MG63 (cell line): ENCODE data around the gene TMEM39B. TPM values are rescaled to one million over a fixed set of nuclear protein-coding genes. Genes with fewer than 3 reads are reported as not detected.
"Not testable (repeated sequence)": the region's sequence is repeated elsewhere in the genome, so short reads cannot be mapped to it uniquely, and the experiment has no call there.

Experiments used
- DNase-seq: peaks from one replicate; pipeline ENCODE4 v3.0.0-alpha.2; 2020
- H3K27me3 ChIP-seq: fragments of 250-450 bp; sonication (Bioruptor Pico); 2 replicates; pipeline ENCODE4 v1.5.1; 2020; ENCODE audit warnings: mild to moderate bottlenecking, moderate library complexity
- H3K36me3 ChIP-seq: fragments of 250-450 bp; sonication (Bioruptor Pico); 2 replicates; pipeline ENCODE4 v1.5.1; 2020; ENCODE audit warnings: mild to moderate bottlenecking, moderate library complexity
- H3K4me3 ChIP-seq: fragments of 250-450 bp; sonication (Bioruptor Pico); 2 replicates; pipeline ENCODE4 v1.5.1; 2020; ENCODE audit warnings: mild to moderate bottlenecking, moderate library complexity
- H3K9me3 ChIP-seq: fragments of 250-450 bp; sonication (Bioruptor Pico); 2 replicates; pipeline ENCODE4 v1.5.1; 2020; ENCODE audit warnings: mild to moderate bottlenecking, moderate library complexity
- total RNA-seq: library from RNA; depleted of rRNA; stranded (reverse); fragments of >200 nt; shearing (Covaris generic); gene quantifications from 2 replicates; pipeline ENCODE4 v1.2.3, GENCODE V29; 2014; ENCODE audit warnings: low replicate concordance

Gene TMEM39B
- total RNA-seq, 1 experiment from 2014 or later: 13.0 TPM

DNA sequence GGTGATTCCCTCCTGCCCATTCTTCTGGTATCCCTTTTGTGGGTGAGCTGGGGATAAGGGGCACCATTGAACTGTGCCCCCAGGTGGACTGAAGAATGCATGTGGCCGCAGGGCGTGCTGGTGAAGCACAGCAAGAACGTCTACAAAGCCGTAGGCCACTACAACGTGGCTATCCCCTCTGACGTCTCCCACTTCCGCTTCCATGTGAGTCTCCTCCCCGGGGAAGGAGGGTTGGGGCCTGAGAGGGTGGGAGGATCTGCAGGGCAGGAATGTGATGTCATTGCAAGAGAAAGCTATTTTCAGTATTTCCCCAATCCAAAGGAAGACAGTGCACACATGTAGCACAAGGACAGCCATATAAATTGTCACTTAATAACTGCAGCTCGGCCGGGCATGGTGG, 27.6 kb downstream of the TMEM39B start:
- H3K4me3 ChIP-seq: no peak overlapping the region

DNA sequence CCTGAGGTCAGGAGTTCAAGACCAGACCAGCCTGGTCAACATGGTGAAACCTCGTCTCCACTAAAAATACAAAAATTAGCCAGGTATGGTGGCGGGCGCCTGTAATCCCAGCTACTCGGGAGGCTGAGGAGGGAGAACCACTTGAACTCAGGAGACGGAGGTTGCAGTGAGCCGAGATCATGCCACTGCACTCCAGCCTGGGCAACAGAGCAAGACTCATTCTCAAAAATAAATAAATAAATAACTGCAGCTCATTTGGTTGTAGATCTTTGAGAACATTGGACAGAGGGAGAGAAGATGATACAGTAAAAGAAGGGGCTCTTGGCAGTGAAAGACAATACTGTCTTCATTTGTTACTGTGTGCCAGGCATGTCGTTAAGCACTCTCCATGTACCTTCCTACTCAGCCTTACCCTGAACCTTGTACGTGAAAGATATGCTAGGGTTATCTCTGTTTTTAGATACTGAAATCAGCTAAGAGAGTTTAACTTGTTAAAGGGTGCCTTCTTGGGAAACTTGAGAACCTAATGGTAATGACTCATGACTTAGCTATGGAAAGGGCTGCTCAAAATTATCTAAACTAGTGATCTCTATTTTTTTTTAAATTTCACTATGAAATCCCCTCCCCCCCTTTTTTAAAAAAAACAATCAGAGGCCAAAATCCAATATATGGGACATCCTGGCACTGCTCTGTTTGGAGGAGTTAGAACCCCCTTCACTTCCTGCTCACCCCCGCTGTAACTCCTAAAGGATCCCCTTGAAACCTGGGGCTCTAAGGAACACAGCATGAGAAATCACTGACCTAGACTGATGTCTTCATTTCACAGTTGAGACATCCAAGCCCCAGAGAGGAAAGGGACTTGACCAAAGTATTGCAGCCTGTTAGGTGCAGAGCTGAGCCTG, 28.3 kb downstream of the TMEM39B start:
- no peak for DNase-seq
- Histone ChIP-seq H3K27me3 (no peaks in the 10 kb centered on the region), H3K9me3 (no peaks in the 10 kb centered on the region), H3K36me3 (peaks cover 28% of the 10 kb centered on the region), H3K4me3 (no peak overlapping the region)

More for the DNA sequence above, 27.6 kb downstream of the TMEM39B start:
- Histone ChIP-seq H3K27me3 (no peaks in the 10 kb centered on the region), H3K9me3 (no peaks in the 10 kb centered on the region), H3K36me3 (peaks cover 35% of the 10 kb centered on the region)
- DNase-seq: no peak

DNA sequence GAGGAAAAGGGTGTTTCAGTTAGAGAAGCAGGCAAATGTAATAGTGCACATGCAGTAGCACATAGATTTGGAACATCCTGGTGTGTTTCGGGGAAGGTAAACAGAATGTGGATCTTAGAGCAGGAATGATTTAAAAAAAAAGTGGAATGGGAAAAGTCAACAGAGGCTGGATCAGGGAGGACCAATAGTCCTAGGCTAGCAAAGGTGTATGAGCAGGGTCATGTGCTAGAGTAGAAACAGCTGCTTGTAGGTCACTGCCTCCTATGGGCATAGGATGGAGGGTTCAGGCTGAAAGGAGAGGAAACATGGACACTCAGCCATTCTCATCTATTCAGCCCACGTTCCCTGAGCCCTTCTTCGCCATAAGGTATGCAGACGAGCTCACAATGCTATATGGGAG, 31.4 kb downstream of the TMEM39B start:
- no peak overlapping the region for H3K4me3 ChIP-seq

DNA sequence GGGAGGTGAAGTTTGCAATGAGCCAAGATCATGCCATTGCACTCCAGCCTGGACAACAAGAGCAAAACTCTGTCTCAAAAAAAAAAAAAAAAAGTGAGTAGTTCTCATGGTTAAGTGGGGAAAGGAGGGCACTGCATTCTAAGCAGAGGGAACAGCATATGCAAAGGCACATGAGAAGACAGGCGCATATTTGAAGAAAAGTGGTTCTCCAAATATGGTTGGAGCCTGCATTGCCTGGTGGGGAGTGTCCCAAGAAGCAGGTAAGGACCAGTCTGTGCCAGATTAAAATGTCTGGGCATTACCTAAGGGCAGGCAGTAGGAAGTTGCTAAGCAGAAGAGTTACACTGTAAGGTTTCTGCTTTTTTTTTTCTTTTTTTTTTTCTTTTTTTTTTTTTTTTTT, 32.6 kb downstream of the TMEM39B start:
- H3K36me3 ChIP-seq: peaks cover 18% of the 10 kb centered on the region
- no peaks in the 10 kb centered on the region for H3K27me3 ChIP-seq
- H3K9me3 ChIP-seq: no peaks in the 10 kb centered on the region
- H3K4me3 ChIP-seq: no peak overlapping the region
- no peak for DNase-seq

More for the DNA sequence above, 31.4 kb downstream of the TMEM39B start:
- DNase-seq: no peak
- Histone ChIP-seq H3K36me3 (peaks cover 22% of the 10 kb centered on the region), H3K9me3 (no peaks in the 10 kb centered on the region), H3K27me3 (no peaks in the 10 kb centered on the region)

DNA sequence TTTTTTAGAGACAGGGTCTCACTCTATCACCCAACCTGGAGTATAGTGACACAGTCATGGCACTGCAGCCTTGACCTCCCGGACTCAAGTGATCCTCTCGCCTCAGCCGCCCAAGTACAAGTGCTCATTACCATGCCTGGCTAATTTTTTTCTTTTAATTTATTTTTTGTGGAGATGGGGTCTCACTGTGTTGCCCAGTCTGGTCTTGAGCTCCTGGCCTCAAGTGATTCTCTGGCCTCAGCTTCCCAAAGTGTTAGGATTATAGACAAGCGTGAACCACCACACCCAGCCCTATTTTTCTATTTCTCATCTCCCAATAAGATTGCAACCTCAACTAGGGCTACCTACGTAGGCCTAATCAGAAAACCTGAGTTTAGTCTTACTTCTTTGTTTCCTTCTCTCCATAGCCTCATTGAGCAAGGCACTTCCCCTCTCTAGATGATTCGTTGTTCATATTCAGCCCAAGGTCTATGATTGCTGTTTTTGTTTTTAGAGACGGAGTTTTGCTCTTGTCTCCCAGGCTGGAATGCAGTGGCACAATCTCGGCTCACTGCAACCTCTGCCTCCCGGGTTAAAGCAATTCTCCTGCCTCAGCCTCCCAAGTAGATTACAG, 34.0 kb downstream of the TMEM39B start:
- Histone ChIP-seq H3K9me3 (no peaks in the 10 kb centered on the region), H3K4me3 (peak overlapping the region; percentile 99), H3K27me3 (no peaks in the 10 kb centered on the region), H3K36me3 (peaks cover 18% of the 10 kb centered on the region)
- DNase-seq: no peak

DNA sequence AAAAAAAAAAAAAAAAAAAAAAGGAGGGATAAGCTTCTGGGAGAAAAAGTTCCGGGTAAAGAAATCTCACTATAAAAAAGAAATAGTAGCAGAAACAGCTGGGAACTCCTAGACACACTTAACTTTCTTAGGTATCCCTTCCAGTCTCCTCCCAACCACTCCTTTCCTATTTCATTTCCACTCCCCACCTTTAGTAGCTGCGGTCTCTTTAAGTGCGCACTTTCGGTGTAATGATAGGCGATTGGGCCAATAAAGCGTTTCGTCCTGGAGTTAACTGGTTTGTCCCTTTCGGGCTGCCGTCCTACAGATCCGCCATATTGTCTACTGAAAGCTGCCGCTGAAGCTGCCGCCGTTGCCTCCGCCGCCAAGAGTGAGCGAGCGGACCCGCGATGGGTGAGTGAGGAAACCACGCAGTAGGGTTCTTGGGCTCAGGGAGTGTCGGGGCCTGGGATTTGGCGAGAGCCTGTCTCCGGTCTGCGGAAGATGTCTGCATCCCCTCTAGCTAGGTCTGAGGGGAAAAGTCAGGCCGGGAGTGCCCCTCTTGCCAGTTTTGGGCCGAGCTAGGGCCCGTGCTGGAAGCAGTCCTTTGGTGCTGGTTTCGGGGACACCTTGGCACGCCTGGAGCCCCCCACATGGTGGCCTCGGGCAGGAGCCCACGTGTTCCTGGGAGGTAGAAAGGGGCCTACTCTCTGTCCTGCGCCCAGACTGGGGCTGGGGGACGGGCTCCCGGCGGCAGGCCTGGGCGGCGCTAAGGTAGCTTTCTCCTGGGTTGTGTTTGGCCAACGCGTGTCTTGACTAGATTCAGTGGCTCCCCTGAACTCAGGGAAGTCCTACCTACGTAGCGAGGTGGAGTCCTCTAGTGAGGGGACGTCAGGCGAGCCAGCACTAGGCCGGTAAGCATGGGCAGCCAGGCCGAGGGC, 35.3 kb downstream of the TMEM39B start, which contains the start of gene KPNA6:
Gene KPNA6 (plus strand): TSS at position 315 of the 920 bp plus-strand sequence. CDS start 75 bp downstream, at position 390.
- no peaks in the 10 kb centered on the region for H3K27me3 ChIP-seq
- peak; percentile 93 for DNase-seq
- H3K9me3 ChIP-seq: no peaks in the 10 kb centered on the region
- H3K36me3 ChIP-seq: peaks cover 21% of the 10 kb centered on the region
- H3K4me3 ChIP-seq: peak within 1 kb of the TSS; percentile 99

DNA sequence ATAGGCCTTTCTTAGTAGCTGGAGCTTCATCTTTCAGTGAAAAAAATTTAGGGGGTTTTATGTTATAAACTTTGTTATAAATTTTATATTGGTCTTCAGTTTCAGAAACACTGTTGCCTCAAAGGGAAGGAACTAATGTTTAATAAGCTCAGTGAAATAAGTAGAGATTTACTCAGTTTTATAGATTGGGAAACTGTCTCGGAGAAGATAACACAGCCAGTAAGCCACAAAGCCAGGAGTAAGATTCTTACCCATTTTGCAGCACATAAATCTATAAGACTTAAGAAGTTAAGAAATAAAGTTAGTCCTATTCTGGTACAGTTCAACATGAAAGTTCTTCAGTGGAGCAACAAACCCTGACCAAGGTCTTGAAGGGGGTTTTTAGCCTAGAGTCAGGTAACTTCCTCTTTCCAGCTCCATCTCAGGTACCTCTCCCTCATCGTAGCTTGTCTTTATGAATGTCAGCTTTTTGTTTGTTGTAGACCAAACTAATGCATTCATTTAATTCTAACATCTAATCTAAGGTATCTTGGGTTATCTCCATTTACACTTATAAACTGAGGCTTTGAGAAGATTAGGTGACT, 38.4 kb downstream of the TMEM39B start:
- Histone ChIP-seq H3K27me3 (no peaks in the 10 kb centered on the region), H3K9me3 (no peaks in the 10 kb centered on the region), H3K36me3 (peaks cover 25% of the 10 kb centered on the region), H3K4me3 (no peak overlapping the region)
- DNase-seq: no peak

DNA sequence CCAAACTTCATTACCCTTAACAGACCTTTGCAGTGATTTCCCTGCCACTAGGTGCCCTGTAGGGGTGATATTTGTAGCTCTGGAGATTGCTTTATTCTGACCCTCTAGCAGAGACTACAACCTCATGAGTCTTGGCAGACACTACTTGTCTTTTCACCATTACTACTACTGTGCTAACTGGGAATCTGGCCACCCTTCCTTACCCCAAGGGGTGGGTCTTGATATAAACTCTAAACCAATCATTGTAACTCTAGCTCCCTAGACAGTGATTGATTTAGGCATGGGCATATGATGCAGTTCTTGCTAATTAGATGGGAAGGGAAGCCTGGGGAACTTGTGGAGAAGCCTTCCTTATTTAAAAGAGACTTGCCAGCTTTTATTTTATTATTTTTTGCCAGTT, 39.0 kb downstream of the TMEM39B start:
- Histone ChIP-seq H3K4me3 (no peak overlapping the region), H3K36me3 (peaks cover 28% of the 10 kb centered on the region), H3K9me3 (no peaks in the 10 kb centered on the region), H3K27me3 (no peaks in the 10 kb centered on the region)
- DNase-seq: peak; percentile 23

DNA sequence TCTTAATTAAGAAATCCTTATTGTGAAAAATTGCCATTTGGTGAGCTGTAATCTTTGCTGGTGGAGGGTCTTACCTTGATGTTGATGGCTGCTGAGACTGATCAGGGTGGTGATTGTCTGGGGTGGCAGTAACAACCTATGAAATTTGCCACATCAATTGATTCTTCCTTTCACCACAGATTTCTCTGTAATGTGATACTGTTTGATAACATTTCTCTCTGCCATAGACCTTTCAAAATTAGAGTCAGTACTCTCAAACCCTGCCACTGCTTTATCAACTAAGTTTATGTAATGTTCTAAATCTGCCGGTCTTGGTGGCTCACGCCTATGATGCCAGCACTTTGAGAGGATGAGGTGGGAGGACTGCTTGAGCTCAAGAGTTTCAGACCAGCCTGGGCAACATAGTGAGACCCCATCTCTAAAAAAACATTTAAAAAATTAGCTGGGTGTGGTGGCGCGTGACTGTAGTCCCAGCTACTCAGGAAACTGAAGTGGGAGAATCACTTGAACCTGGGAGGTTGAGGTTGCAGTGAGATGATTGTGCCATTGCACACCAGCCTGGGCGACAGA, 40.2 kb downstream of the TMEM39B start:
- no peaks in the 10 kb centered on the region for H3K27me3 ChIP-seq
- H3K4me3 ChIP-seq: no peak overlapping the region
- DNase-seq: no peak
- no peaks in the 10 kb centered on the region for H3K9me3 ChIP-seq
- peaks cover 29% of the 10 kb centered on the region for H3K36me3 ChIP-seq

DNA sequence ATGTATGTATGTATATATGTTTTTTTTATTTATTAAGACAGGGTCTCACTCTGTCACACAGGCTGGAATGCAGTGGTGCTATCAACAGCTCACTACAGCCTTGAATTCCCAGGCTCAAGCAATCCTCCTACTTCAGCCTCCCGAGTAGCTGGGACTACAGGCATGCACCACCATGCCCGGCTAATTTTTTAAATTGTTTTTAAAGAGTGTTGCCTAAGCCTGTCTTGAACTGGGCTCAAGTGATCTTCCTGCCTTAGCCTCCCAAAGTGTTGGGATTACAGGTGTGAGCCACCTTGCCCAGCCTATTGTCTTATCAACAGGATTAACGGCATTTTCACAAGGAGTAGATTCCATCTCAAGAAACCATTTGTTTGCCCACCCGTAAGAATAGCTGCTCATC, 40.7 kb downstream of the TMEM39B start:
- peaks cover 26% of the 10 kb centered on the region for H3K36me3 ChIP-seq
- H3K4me3 ChIP-seq, DNase-seq, H3K27me3 ChIP-seq, H3K9me3 ChIP-seq: not testable (repeated sequence)

DNA sequence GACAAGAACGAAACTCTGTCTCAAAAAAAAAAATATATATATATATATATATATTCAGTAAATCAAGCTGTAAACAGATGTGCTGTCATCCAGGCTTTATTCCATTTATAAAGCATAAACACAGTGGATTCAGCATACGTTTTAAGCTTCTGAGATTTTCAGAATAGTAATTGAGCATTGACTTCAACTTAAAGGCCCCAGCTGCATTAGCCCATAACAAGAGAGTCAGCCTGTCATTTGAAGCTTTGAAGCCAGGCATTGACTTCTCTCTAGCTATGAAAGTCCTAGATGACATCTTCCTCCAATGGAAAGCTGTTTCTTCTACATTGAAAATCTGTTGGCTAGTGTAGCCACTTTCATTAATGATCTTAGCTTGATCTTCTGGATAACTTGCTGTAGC, 41.7 kb downstream of the TMEM39B start:
- Histone ChIP-seq H3K36me3 (peaks cover 26% of the 10 kb centered on the region), H3K4me3 (no peak overlapping the region), H3K27me3 (no peaks in the 10 kb centered on the region), H3K9me3 (no peaks in the 10 kb centered on the region)
- no peak for DNase-seq

DNA sequence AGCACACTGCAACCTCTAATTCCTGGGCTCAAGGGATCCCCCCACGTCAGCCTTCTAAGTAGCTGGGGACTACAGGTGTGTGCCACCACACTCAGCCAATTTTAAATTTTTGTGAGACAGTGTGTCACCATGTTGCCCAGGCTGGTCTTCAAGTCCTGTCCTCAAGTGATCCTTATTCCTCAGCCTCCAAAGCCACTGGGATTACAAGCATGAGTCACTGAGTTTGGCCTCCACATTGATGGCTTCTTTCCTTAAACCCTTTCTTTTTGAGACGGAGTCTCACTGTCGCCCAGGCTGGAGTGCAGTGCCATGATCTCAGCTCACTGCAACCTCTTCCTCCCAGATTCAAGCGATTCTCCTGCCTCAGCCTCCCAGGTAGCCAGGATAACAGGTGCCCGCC, 42.8 kb downstream of the TMEM39B start:
- Histone ChIP-seq H3K27me3 (no peaks in the 10 kb centered on the region), H3K9me3 (no peaks in the 10 kb centered on the region), H3K4me3 (no peak overlapping the region), H3K36me3 (peaks cover 21% of the 10 kb centered on the region)
- DNase-seq: peak; percentile 52

DNA sequence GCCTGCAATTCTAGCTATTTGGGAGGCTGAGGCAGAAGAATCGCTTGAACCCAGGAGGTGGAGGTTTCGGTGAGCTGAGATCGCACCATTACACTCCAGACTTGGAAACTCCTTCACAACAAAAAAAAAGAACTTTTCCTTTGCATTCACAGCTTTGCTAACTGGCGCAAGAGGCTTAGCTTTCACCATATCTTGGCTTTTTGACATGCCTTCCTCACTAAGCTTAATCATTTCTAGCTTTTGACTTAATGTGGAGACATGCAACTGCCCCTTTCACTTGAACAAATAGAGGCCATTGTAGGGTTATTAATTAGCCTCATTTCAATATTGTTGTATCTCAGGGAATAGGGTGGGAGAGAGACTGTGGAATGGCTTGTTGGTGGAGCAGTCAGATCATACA, 43.8 kb downstream of the TMEM39B start:
- DNase-seq: no peak
- Histone ChIP-seq H3K27me3 (no peaks in the 10 kb centered on the region), H3K4me3 (no peak overlapping the region), H3K9me3 (no peaks in the 10 kb centered on the region), H3K36me3 (peaks cover 13% of the 10 kb centered on the region)

DNA sequence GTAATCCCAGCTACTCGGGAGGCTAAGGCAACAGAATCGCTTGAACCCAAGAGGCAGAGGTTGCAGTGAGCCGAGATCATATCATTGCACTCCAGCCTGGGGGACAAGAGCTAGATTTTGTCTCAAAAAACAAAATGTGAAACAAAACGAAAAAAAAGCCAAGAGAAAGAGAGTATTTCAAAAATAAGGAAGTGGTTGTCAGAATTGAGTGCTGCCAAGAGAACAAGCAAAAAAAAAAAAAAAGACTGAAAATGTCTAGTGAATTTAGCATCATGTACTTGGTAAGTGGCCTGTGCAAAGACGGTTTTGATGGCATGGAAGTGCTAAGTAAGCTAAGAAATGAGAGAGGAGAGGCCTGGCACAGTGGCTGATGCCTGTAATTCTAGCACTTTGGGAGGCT, 49.4 kb downstream of the TMEM39B start:
- no peaks in the 10 kb centered on the region for H3K9me3 ChIP-seq
- H3K4me3 ChIP-seq: no peak overlapping the region
- DNase-seq: no peak
- no peaks in the 10 kb centered on the region for H3K27me3 ChIP-seq
- H3K36me3 ChIP-seq: peaks cover 2% of the 10 kb centered on the region; the same call in 1 of the 2 replicates

DNA sequence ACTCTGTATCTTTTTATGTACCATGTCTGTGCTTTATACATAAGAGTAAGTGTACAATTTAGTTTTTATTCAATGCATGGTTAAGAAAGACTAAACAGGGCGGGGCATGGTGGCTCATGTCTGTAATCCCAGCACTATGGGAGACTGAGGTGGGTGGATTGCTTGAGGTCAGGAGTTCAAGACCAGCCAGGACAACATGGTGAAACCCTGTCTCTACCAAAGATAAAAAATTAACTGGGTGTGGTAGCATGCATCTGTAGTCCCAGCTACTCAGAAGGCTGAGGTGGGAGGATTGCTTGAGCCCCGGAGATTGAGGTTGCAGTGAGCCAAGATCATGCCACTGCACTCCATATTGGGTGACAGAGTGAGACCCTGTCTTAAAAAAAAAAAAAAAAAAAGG, 50.6 kb downstream of the TMEM39B start:
- not testable (repeated sequence) for DNase-seq, H3K27me3 ChIP-seq, H3K36me3 ChIP-seq, H3K4me3 ChIP-seq, H3K9me3 ChIP-seq

DNA sequence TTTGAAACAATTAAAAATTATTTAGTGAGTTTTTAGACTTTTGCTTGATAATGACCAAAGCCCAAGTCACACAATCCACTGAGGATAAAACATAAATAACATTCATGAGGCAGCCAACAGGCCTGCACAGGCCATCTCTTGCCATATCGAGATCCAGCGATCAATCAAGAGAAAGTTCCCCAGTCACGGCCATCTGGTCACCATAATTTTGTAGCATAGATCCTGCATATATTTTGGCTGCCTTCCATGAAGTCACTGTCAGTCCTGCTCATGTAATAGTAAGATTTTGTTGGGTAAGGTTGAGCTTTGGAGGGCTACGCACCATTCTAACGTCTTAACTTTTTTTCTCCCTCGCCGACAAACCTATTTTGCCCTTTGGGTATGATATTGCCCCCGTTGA, 52.6 kb downstream of the TMEM39B start:
- DNase-seq: no peak
- Histone ChIP-seq H3K9me3 (no peaks in the 10 kb centered on the region), H3K4me3 (no peak overlapping the region), H3K36me3 (peaks cover 2% of the 10 kb centered on the region; the same call in 1 of the 2 replicates), H3K27me3 (no peaks in the 10 kb centered on the region)
